Calu3 (cell line): Measurements from ENCODE around the gene UBIAD1. TPM values are rescaled to one million over a fixed set of nuclear protein-coding genes. Genes with fewer than 3 reads are reported as not detected.

ENCODE experiments used
- BruUV-seq: library from RNA; stranded (reverse); fragments of 400-500 nt; replicated peaks from 2 replicates; lab custom pipeline; 2021; lab: Mats Ljungman, UMichigan
- CTCF ChIA-PET: fragments of 300-600 bp; sonication (Branson Sonifier 250); formaldehyde crosslinking; loops from one replicate; lab custom pipeline; 2022; ENCODE audit warnings: antibody characterized with exemption; lab: Charles Lee
- DNase-seq: peaks from one replicate; pipeline ENCODE4 v3.0.0; 2022
- H3K27ac Mint-ChIP-seq: one replicate; pipeline ENCODE4 v1.8.0; 2022; ENCODE audit warnings: mixed read lengths; ENCODE audit not compliant: unreplicated experiment
- H3K27me3 Mint-ChIP-seq: one replicate; pipeline ENCODE4 v1.8.0; 2022; ENCODE audit warnings: mixed read lengths; ENCODE audit not compliant: unreplicated experiment
- H3K36me3 Mint-ChIP-seq: one replicate; pipeline ENCODE4 v1.8.0; 2022; ENCODE audit warnings: mild to moderate bottlenecking, moderate library complexity, mixed read lengths; ENCODE audit not compliant: insufficient read depth, unreplicated experiment
- H3K4me1 Mint-ChIP-seq: one replicate; pipeline ENCODE4 v1.8.0; 2022; ENCODE audit warnings: mild to moderate bottlenecking, low read depth, mixed read lengths; ENCODE audit not compliant: unreplicated experiment
- H3K4me3 Mint-ChIP-seq: one replicate; pipeline ENCODE4 v1.8.0; 2022; ENCODE audit warnings: mild to moderate bottlenecking, low read depth, moderate library complexity, mixed read lengths; ENCODE audit not compliant: unreplicated experiment
- H3K9me3 Mint-ChIP-seq: one replicate; pipeline ENCODE4 v1.8.0; 2022; ENCODE audit warnings: low read depth, mixed read lengths; ENCODE audit not compliant: unreplicated experiment
- intact Hi-C: fragments of 100-400 bp; cut with micrococcal nuclease; formaldehyde crosslinking; loops from one replicate; pipeline ENCODE4 v1.10.0; 2022; ENCODE audit not compliant: unreplicated experiment
- total RNA-seq: library from RNA; stranded (reverse); gene quantifications from 2 replicates; pipeline ENCODE4 v1.2.3, GENCODE V29; 2022
- TF ChIP-seq, protein P1 (sequence below): fragments of 200-600 bp; IDR thresholded peaks from one replicate; pipeline ENCODE4 v1.8.0; 2022; ENCODE audit warnings: antibody characterized with exemption; ENCODE audit not compliant: unreplicated experiment

UBIAD1 gene
- total RNA-seq, 1 experiment from 2014 or later = 14.1 TPM

DNA sequence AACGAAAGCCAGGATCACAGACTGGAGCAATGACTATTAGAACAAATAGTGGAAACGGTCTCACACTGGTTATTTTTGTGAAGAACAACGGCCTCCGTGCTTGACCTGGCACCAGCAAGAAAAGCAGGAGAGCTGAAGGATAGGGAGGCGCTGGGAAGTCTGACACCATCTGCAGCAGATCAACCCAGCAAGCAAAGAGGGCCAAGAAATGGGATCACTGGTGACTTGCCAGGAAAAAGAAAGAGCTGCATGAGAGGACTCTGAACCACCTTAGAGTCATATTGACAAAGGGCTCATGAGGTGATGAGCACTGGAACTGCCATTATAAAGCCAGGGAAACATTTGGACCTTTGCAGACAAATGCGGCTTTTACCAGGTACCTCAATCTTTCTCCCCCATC, 35.6 kb upstream of the UBIAD1 start:
- TF ChIP-seq, protein P1, sequence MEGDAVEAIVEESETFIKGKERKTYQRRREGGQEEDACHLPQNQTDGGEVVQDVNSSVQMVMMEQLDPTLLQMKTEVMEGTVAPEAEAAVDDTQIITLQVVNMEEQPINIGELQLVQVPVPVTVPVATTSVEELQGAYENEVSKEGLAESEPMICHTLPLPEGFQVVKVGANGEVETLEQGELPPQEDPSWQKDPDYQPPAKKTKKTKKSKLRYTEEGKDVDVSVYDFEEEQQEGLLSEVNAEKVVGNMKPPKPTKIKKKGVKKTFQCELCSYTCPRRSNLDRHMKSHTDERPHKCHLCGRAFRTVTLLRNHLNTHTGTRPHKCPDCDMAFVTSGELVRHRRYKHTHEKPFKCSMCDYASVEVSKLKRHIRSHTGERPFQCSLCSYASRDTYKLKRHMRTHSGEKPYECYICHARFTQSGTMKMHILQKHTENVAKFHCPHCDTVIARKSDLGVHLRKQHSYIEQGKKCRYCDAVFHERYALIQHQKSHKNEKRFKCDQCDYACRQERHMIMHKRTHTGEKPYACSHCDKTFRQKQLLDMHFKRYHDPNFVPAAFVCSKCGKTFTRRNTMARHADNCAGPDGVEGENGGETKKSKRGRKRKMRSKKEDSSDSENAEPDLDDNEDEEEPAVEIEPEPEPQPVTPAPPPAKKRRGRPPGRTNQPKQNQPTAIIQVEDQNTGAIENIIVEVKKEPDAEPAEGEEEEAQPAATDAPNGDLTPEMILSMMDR = no peak
- H3K4me1 Mint-ChIP-seq = no peaks in the 10 kb centered on the region
- no peak for DNase-seq
- no peaks in the 10 kb centered on the region for H3K27me3 Mint-ChIP-seq
- H3K36me3 Mint-ChIP-seq = peaks cover 16% of the 10 kb centered on the region
- no TSS peak for BruUV-seq
- no peaks in the 10 kb centered on the region for H3K9me3 Mint-ChIP-seq
- intact Hi-C loops = no loop called here
- H3K4me3 Mint-ChIP-seq = no peak overlapping the region
- H3K27ac Mint-ChIP-seq = no peak overlapping the region
- CTCF ChIA-PET = no interaction called here

DNA sequence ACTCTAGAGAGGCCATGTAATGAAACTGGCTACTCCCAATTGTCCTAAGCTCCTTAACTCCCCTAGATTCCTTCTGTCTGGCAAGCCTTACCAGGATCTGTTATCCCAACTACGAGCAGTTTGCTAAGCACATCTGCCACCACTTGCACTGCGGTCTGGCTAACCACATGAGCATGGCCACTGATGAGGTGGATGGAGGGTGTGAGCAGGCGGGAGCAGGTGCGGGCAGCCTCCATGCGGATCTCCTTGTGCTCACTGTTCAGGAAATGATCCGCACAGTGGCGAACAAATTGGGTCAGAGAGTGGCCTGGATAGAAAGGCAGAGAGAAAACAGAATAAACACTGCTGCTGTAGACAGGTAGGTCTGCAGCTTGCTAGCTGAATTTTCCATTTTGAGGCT, 34.7 kb upstream of the UBIAD1 start:
- intact Hi-C loops = no loop called here
- BruUV-seq = no TSS peak
- no peak for DNase-seq
- Mint-ChIP-seq H3K4me1 (no peaks in the 10 kb centered on the region), H3K9me3 (no peaks in the 10 kb centered on the region), H3K27me3 (no peaks in the 10 kb centered on the region), H3K4me3 (no peak overlapping the region), H3K27ac (no peak overlapping the region), H3K36me3 (peaks cover 16% of the 10 kb centered on the region)
- CTCF ChIA-PET = no interaction called here
- TF ChIP-seq, protein P1 = no peak

DNA sequence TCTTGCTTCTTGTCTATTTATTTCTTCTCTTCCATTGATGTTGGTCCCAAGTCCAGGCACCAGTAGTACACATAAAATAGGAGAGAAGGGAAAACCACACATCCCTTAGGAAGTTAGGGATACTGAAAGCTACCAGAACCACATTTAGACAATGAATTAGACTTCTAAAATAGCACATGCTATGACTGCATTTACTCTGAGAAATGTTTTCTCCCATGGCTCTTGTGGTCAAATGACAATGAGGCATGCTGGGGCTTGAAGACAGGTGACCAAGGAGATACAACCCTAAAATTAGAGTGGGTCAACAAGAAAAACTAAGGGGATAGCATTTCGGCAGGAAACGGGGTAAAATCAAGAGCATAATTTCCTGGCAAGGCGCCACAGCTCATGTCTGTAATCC, 27.8 kb upstream of the UBIAD1 start:
- BruUV-seq = no TSS peak
- no peak for DNase-seq
- H3K4me1 Mint-ChIP-seq = no peaks in the 10 kb centered on the region

DNA sequence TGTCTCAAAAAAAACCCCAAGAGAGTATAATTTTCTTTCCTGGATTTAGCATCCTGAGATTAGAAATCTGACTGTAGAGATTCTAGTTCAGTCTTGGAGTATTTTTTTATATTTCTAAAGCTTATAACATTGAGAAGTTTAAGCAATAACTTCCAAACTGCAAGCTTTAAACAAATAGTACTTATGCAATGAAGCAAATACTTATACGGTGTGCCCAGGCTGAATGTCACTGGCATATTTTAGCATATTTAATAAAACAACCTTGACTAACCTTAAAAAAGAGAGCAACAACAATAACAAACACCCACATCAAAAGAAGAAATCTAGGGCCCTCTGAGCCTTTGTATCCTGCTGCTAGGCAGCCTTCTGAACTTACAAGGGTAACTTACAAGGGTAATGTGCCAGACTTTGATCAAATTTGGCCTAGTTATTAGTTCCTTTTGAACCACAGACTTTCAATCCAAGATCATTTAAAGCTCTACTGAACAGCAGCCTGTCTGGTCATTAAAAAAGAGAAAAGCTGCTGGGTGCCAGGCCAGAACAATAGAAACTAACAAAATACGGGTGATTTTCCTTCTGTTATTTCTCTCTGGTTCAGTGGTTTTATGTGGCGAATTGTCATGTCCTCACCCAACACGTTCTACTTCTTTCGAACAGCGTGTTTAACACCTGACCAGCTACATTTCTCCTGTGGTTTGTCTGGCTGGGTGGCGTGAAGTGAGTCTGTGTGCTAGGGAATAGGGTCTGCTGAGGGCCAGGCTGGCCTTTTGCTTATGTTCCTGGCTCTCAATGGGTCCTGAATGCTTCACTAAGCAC, 26.9 kb upstream of the UBIAD1 start:
- H3K36me3 Mint-ChIP-seq = peaks cover 26% of the 10 kb centered on the region
- H3K27me3 Mint-ChIP-seq = no peaks in the 10 kb centered on the region
- no peak overlapping the region for H3K4me3 Mint-ChIP-seq
- no TSS peak for BruUV-seq
- no peak overlapping the region for H3K27ac Mint-ChIP-seq
- intact Hi-C loops = no loop called here
- TF ChIP-seq, protein P1 = no peak
- no peaks in the 10 kb centered on the region for H3K4me1 Mint-ChIP-seq
- CTCF ChIA-PET = no interaction called here
- DNase-seq = no peak
- H3K9me3 Mint-ChIP-seq = no peaks in the 10 kb centered on the region

More for the DNA sequence above, 27.8 kb upstream of the UBIAD1 start:
- Mint-ChIP-seq H3K27me3 (no peaks in the 10 kb centered on the region), H3K36me3 (peaks cover 21% of the 10 kb centered on the region), H3K9me3 (no peaks in the 10 kb centered on the region), H3K4me3 (no peak overlapping the region), H3K27ac (no peak overlapping the region)
- intact Hi-C loops = no loop called here
- CTCF ChIA-PET = no interaction called here
- TF ChIP-seq, protein P1 = no peak
